Measurements from ENCODE around the gene KNL1.
"Not testable (repeated sequence)": the region's sequence is repeated elsewhere in the genome, so short reads cannot be mapped to it uniquely, and the experiment has no call there.

Gene KNL1

GRCh38 chr15:40647523-40647922, 53.5 kb downstream of the KNL1 start:
- no peak overlapping the region for H3K4me3 ChIP-seq (ENCODE audit: low read depth, low read length)
- TF ChIP-seq CTCF (IDR thresholded peaks at IDR 0.05; ENCODE audit: borderline replicate concordance, insufficient read depth, low read depth, low read length), result no peak

GRCh38 chr15:40650479-40650878, 56.4 kb downstream of the KNL1 start:
- TF ChIP-seq CTCF (IDR thresholded peaks at IDR 0.05; ENCODE audit: borderline replicate concordance, insufficient read depth, low read depth, low read length), result no peak

GRCh38 chr15:40660686-40661085, 66.6 kb downstream of the KNL1 start:
- TF ChIP-seq CTCF (IDR thresholded peaks at IDR 0.05; ENCODE audit: borderline replicate concordance, insufficient read depth, low read depth, low read length), result no peak
- H3K4me3 ChIP-seq (ENCODE audit: low read depth, low read length), result no peak overlapping the region

More at GRCh38 chr15:40650479-40650878, 56.4 kb downstream of the KNL1 start:
- no peak overlapping the region for H3K4me3 ChIP-seq (ENCODE audit: low read depth, low read length)

- no peak for TF ChIP-seq CTCF (IDR thresholded peaks at IDR 0.05; ENCODE audit: borderline replicate concordance, insufficient read depth, low read depth, low read length)
- H3K4me3 ChIP-seq (ENCODE audit: low read depth, low read length), result no peak overlapping the region
Measured at GRCh38 chr15:40664909-40665308, 70.9 kb downstream of the KNL1 start.

- H3K4me3 ChIP-seq (ENCODE audit: low read depth, low read length), result not testable (repeated sequence)
Measured at GRCh38 chr15:40676290-40676689, 82.2 kb downstream of the KNL1 start.

- H3K4me3 ChIP-seq (ENCODE audit: low read depth, low read length), result not testable (repeated sequence)
Measured at GRCh38 chr15:40676906-40677305, 82.9 kb downstream of the KNL1 start.

- H3K4me3 ChIP-seq (ENCODE audit: low read depth, low read length), result no peak overlapping the region
- no peak for TF ChIP-seq CTCF (IDR thresholded peaks at IDR 0.05; ENCODE audit: borderline replicate concordance, insufficient read depth, low read depth, low read length)
Measured at GRCh38 chr15:40680151-40680550, 86.1 kb downstream of the KNL1 start.

- H3K4me3 ChIP-seq (ENCODE audit: low read depth, low read length), result not testable (repeated sequence)
Measured at GRCh38 chr15:40680959-40681358, 86.9 kb downstream of the KNL1 start.

GRCh38 chr15:40684381-40684780, 90.3 kb downstream of the KNL1 start:
- H3K4me3 ChIP-seq (ENCODE audit: low read depth, low read length), result no peak overlapping the region
- TF ChIP-seq CTCF (IDR thresholded peaks at IDR 0.05; ENCODE audit: borderline replicate concordance, insufficient read depth, low read depth, low read length), result no peak

Data from GM12875 (cell line).